Parietal lobe (tissue), 1 donor: ENCODE results near the gene SOBP. TPM values are rescaled to one million over a fixed set of nuclear protein-coding genes. Genes with fewer than 3 reads are reported as not detected.

Source experiments
- total RNA-seq: library from RNA; depleted of rRNA; stranded (reverse); fragments of >200 nt; gene quantifications from one replicate; pipeline ENCODE4 v1.2.3, GENCODE V29; 2014

SOBP gene
- total RNA-seq = 109 TPM

GRCh38 chr6:107489636-107490565 is at the start of gene SOBP:
Gene SOBP, plus strand, starts transcription at chr6:107490117. Its CDS starts 500 bp downstream, at chr6:107490617.

GRCh38 chr6:107459283-107460082 is 30.4 kb upstream of the SOBP start, which contains the start of gene PDSS2:
Gene PDSS2, minus strand, starts transcription at chr6:107459564. Its CDS starts 279 bp downstream, at chr6:107459285.

Other genes starting within 250 kb of the SOBP start
- 10.6 TPM for gene PDSS2, start 30.6 kb upstream of the SOBP start, total RNA-seq